Ascending aorta (tissue), 2 donors: Measurements from ENCODE around the gene CSTF1. TPM values are rescaled to one million over a fixed set of nuclear protein-coding genes. Genes with fewer than 3 reads are reported as not detected.

Source experiments
- DNase-seq, 2 donors: peaks; one replicate each; pipeline ENCODE4 v3.0.0-alpha.2; 2019; ENCODE audit warnings: low spot score in 2 of 2
- H3K27ac ChIP-seq, 2 donors: fragments of 200-600 bp; sonication (generic); one replicate each; pipeline ENCODE4 v1.5.1; 2016 to 2017; ENCODE audit warnings: mild to moderate bottlenecking in 1 of 2
- H3K27me3 ChIP-seq: fragments of 200-600 bp; sonication (generic); one replicate; pipeline ENCODE4 v1.5.1; 2017
- H3K36me3 ChIP-seq, 2 donors: fragments of 200-600 bp; sonication (generic); one replicate each; pipeline ENCODE4 v1.5.1; 2016
- H3K4me1 ChIP-seq, 2 donors: fragments of 200-600 bp; sonication (generic); one replicate each; pipeline ENCODE4 v1.5.1; 2016 to 2017; ENCODE audit warnings: mild to moderate bottlenecking in 1 of 2
- H3K4me3 ChIP-seq, 2 donors: fragments of 200-600 bp; sonication (generic); one replicate each; pipeline ENCODE4 v1.5.1; 2016 to 2017; ENCODE audit warnings: mild to moderate bottlenecking in 1 of 2
- H3K9me3 ChIP-seq, 2 donors: fragments of 200-600 bp; sonication (generic); one replicate each; pipeline ENCODE4 v1.5.1; 2016
- CTCF ChIP-seq, 3 experiments: fragments of 200-600 bp in 2 of 3; fragments of 450-650 bp in 1 of 3; sonication (generic) in 2 of 3; IDR thresholded peaks; one replicate each; pipeline ENCODE4 v1.5.1; 2016 to 2019; ENCODE audit warnings: antibody characterized with exemption in 3 of 3, mild to moderate bottlenecking in 1 of 3, moderate library complexity in 1 of 3
- intact Hi-C: fragments of 100-400 bp; cut with DNase I; formaldehyde crosslinking; loops from one replicate; pipeline ENCODE4 v1.15.1; 2023
- total RNA-seq: library from RNA; depleted of rRNA; stranded (reverse); fragments of >200 nt; gene quantifications from one replicate; pipeline ENCODE4 v1.1.0, GENCODE V29; 2016

CSTF1 gene
- total RNA-seq, 1 donor from 2014 or later = 13.7 TPM

- Histone ChIP-seq H3K36me3 (no peaks in the 10 kb centered on the region), H3K27ac (no peak overlapping the region), H3K9me3 (no peaks in the 10 kb centered on the region), H3K4me1 (no peaks in the 10 kb centered on the region), H3K27me3 (no peaks in the 10 kb centered on the region), H3K4me3 (no peak overlapping the region)
- no peak for TF ChIP-seq CTCF (IDR thresholded peaks at IDR 0.05)
- intact Hi-C loops = no loop called here
- DNase-seq = no peak
These were observed 25.0 kb downstream of the CSTF1 start for GRCh38 chr20:56417402-56417801.

- H3K27ac ChIP-seq = peak overlapping the region; percentile 7 to 30
- H3K36me3 ChIP-seq = no peaks in the 10 kb centered on the region
- H3K27me3 ChIP-seq = no peaks in the 10 kb centered on the region
- H3K9me3 ChIP-seq = no peaks in the 10 kb centered on the region
- TF ChIP-seq CTCF (IDR thresholded peaks at IDR 0.05) = no peak
- no peak for DNase-seq
- H3K4me1 ChIP-seq = no peaks in the 10 kb centered on the region
- intact Hi-C loops = no loop called here
- no peak overlapping the region for H3K4me3 ChIP-seq
These were observed 25.5 kb downstream of the CSTF1 start for GRCh38 chr20:56417911-56418310.

GRCh38 chr20:56418385-56418861, 26.0 kb downstream of the CSTF1 start:
- H3K9me3 ChIP-seq = no peaks in the 10 kb centered on the region
- intact Hi-C loops = no loop called here
- no peak for DNase-seq
- no peaks in the 10 kb centered on the region for H3K27me3 ChIP-seq
- no peaks in the 10 kb centered on the region for H3K36me3 ChIP-seq
- no peak overlapping the region for H3K4me3 ChIP-seq
- no peaks in the 10 kb centered on the region for H3K4me1 ChIP-seq
- TF ChIP-seq CTCF (IDR thresholded peaks at IDR 0.05) = no peak
- H3K27ac ChIP-seq = peak overlapping the region; percentile 7 to 30

- TF ChIP-seq CTCF (IDR thresholded peaks at IDR 0.05) = no peak
- Histone ChIP-seq H3K27me3 (no peaks in the 10 kb centered on the region), H3K36me3 (no peaks in the 10 kb centered on the region), H3K4me1 (no peaks in the 10 kb centered on the region), H3K27ac (no peak overlapping the region), H3K9me3 (no peaks in the 10 kb centered on the region), H3K4me3 (no peak overlapping the region)
- intact Hi-C loops = no loop called here
- DNase-seq = no peak
These were observed 27.6 kb downstream of the CSTF1 start for GRCh38 chr20:56420028-56420427.

- H3K27ac ChIP-seq = no peak overlapping the region
- no peaks in the 10 kb centered on the region for H3K36me3 ChIP-seq
- TF ChIP-seq CTCF (IDR thresholded peaks at IDR 0.05) = no peak
- no peak for DNase-seq
- no peak overlapping the region for H3K4me3 ChIP-seq
- no peaks in the 10 kb centered on the region for H3K4me1 ChIP-seq
- intact Hi-C loops = no loop called here
- no peaks in the 10 kb centered on the region for H3K9me3 ChIP-seq
- H3K27me3 ChIP-seq = no peaks in the 10 kb centered on the region
These were observed 28.7 kb downstream of the CSTF1 start for GRCh38 chr20:56420940-56421688.
